ENCODE data around the gene CARD11.

Gene CARD11

DNA sequence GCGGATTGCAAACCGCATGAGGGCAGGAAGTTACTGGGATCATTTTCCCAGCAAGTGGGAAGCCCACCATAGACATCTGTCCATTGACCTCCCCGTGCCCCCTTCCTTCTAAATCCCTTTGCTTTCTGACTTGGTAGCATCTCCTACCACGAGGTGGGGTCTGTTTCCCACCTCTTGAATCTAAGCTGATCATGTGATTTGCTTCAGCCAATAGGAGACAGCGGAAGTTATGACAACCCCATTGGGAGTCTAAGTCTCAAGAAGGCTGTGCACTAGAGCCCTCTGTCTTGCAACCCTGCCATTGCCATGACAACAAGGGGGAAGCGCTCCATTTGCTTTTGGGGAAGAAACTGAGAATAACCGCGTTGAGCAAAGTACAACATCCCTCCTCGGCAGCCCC lies 39.2 kb upstream of the CARD11 start:
- POLR2A ChIA-PET = no interaction called here
- 96% methylated on average over 8 of the region's 9 CpGs for WGBS (ENCODE audit: insufficient coverage)
- no peak overlapping the region for H3K4me3 ChIP-seq (ENCODE audit: control insufficient read depth in 1 of 7, extremely low read depth in 1 of 7, insufficient read depth in 4 of 7, low read depth in 2 of 7, low read length in 6 of 7)

DNA sequence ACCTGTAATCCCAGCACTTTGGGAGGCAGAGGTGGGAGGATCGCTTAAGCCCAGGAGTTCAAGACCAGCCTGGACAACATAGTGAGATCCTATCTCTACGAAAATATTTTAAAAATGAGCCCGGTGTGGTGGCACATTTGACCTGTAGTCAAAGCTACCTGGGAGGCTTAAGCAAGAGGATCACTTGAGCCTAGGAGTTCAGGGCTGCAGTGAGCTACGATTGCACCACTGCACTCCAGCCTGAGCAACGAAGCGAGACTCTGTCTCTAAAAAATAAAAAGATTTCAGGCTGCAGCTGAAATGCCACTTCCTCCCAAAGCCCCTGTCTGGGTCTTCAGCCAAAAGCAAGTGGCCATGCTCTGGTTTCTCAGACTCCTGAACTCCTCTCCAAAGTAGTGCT lies 38.7 kb upstream of the CARD11 start:
- no peaks in the 10 kb centered on the region for H3K4me1 ChIP-seq (ENCODE audit: control extremely low read depth in 1 of 4, control insufficient read depth in 4 of 4, insufficient read depth in 4 of 4, low read length in 3 of 4)
- no peaks in the 10 kb centered on the region for H3K36me3 ChIP-seq (ENCODE audit: control insufficient read depth in 4 of 4, insufficient read depth in 4 of 4, low read length in 3 of 4)
- no peaks in the 10 kb centered on the region for H3K27me3 ChIP-seq (replicated peaks in 2 of 5; ENCODE audit: control insufficient read depth in 4 of 5, insufficient read depth in 5 of 5, low read length in 4 of 5)
- 69% methylated on average over 6 of the region's 6 CpGs for WGBS (ENCODE audit: insufficient coverage)
- POLR2A ChIA-PET = no interaction called here
- CTCF ChIA-PET = interaction anchor here (0.6 to 1.8 kb wide), 5 partner anchors 9 to 130 kb away, joined by 3 to 8 read pairs (median 4); no protein-coding TSS in a partner anchor
- peaks cover 0 to 4% (median 0%) of the 10 kb centered on the region in 5 experiments for H3K9me3 ChIP-seq (ENCODE audit: control extremely low read depth in 1 of 5, control insufficient read depth in 4 of 5, insufficient read depth in 2 of 5, low read depth in 1 of 5, low read length in 4 of 5)
- no peak for DNase-seq
- H3K4me3 ChIP-seq (ENCODE audit: control insufficient read depth in 1 of 7, extremely low read depth in 1 of 7, insufficient read depth in 4 of 7, low read depth in 2 of 7, low read length in 6 of 7) = no peak overlapping the region
- no peak overlapping the region for H3K27ac ChIP-seq (ENCODE audit: insufficient read depth in 1 of 2, low read depth in 1 of 2, low read length in 2 of 2, poor library complexity in 1 of 2, severe bottlenecking in 2 of 2)

More for the DNA sequence above, 39.2 kb upstream of the CARD11 start:
- peak in 2 of 3 donors; percentile 40 to 41 for DNase-seq
- Histone ChIP-seq H3K36me3 (ENCODE audit: control insufficient read depth in 4 of 4, insufficient read depth in 4 of 4, low read length in 3 of 4) (no peaks in the 10 kb centered on the region), H3K9me3 (ENCODE audit: control extremely low read depth in 1 of 5, control insufficient read depth in 4 of 5, insufficient read depth in 2 of 5, low read depth in 1 of 5, low read length in 4 of 5) (peaks cover 0 to 4% (median 0%) of the 10 kb centered on the region in 5 experiments), H3K27ac (ENCODE audit: insufficient read depth in 1 of 2, low read depth in 1 of 2, low read length in 2 of 2, poor library complexity in 1 of 2, severe bottlenecking in 2 of 2) (no peak overlapping the region), H3K27me3 (replicated peaks in 2 of 5; ENCODE audit: control insufficient read depth in 4 of 5, insufficient read depth in 5 of 5, low read length in 4 of 5) (no peaks in the 10 kb centered on the region), H3K4me1 (ENCODE audit: control extremely low read depth in 1 of 4, control insufficient read depth in 4 of 4, insufficient read depth in 4 of 4, low read length in 3 of 4) (no peaks in the 10 kb centered on the region)
- CTCF ChIA-PET = interaction anchor here (0.6 to 2.0 kb wide), 5 partner anchors 8 to 131 kb away, joined by 3 to 8 read pairs (median 5); no protein-coding TSS in a partner anchor

DNA sequence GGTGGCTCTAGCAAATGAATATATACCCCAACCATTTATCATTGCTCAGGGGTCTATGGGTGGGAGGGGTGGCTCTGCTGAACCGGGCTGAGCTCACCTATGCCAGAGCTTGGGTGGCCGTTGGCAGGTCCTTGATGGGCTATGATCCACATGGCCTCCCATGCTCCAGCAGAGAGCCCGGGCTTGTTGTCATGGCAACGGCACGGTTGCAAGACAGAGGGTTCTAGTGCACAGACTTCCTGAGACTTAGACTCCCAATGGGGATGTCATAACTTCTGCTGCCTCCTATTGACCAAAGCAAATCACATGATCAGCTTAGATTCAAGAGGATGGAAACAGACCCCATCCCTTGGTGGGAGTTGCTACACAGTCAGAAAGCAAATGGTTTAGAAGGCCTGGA lies 36.4 kb upstream of the CARD11 start:
- Histone ChIP-seq H3K4me1 (ENCODE audit: control extremely low read depth in 1 of 4, control insufficient read depth in 4 of 4, insufficient read depth in 4 of 4, low read length in 3 of 4) (no peaks in the 10 kb centered on the region), H3K27ac (ENCODE audit: insufficient read depth in 1 of 2, low read depth in 1 of 2, low read length in 2 of 2, poor library complexity in 1 of 2, severe bottlenecking in 2 of 2) (no peak overlapping the region), H3K4me3 (ENCODE audit: control insufficient read depth in 1 of 7, extremely low read depth in 1 of 7, insufficient read depth in 4 of 7, low read depth in 2 of 7, low read length in 6 of 7) (no peak overlapping the region), H3K36me3 (ENCODE audit: control insufficient read depth in 4 of 4, insufficient read depth in 4 of 4, low read length in 3 of 4) (no peaks in the 10 kb centered on the region), H3K9me3 (ENCODE audit: control extremely low read depth in 1 of 5, control insufficient read depth in 4 of 5, insufficient read depth in 2 of 5, low read depth in 1 of 5, low read length in 4 of 5) (peaks cover 0 to 13% (median 0%) of the 10 kb centered on the region in 5 experiments), H3K27me3 (replicated peaks in 2 of 5; ENCODE audit: control insufficient read depth in 4 of 5, insufficient read depth in 5 of 5, low read length in 4 of 5) (no peaks in the 10 kb centered on the region)
- POLR2A ChIA-PET = no interaction called here
- no peak for DNase-seq
- WGBS (ENCODE audit: insufficient coverage) = 72% methylated on average over 5 of the region's 5 CpGs
- CTCF ChIA-PET = interaction anchor here (0.6 kb wide), 1 partner anchor 10 kb away, joined by 3 read pairs; no protein-coding TSS in a partner anchor

DNA sequence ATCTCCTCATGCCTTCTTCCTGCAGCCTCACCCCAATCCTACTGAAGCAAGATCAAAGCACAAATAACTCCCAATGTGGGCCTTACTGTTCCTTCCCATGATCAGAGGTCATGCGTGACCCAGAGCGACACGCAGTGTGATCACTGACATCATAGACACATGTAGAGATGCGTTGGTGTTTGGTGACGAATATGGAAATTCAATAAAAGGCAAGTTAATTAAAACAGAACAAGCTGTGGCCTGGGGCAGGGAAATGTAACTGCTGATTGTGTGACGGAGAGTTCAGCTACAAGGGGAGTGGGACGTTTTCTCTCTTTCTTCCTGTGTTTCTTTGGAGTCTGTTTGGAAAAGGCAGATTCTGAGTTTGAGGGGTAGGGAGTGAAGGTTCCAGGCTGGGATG lies 34.8 kb upstream of the CARD11 start:
- Histone ChIP-seq H3K9me3 (ENCODE audit: control extremely low read depth in 1 of 5, control insufficient read depth in 4 of 5, insufficient read depth in 2 of 5, low read depth in 1 of 5, low read length in 4 of 5) (peaks cover 0 to 13% (median 0%) of the 10 kb centered on the region in 5 experiments), H3K4me3 (ENCODE audit: control insufficient read depth in 1 of 7, extremely low read depth in 1 of 7, insufficient read depth in 4 of 7, low read depth in 2 of 7, low read length in 6 of 7) (no peak overlapping the region), H3K27me3 (replicated peaks in 2 of 5; ENCODE audit: control insufficient read depth in 4 of 5, insufficient read depth in 5 of 5, low read length in 4 of 5) (no peaks in the 10 kb centered on the region), H3K36me3 (ENCODE audit: control insufficient read depth in 4 of 4, insufficient read depth in 4 of 4, low read length in 3 of 4) (no peaks in the 10 kb centered on the region), H3K27ac (ENCODE audit: insufficient read depth in 1 of 2, low read depth in 1 of 2, low read length in 2 of 2, poor library complexity in 1 of 2, severe bottlenecking in 2 of 2) (no peak overlapping the region), H3K4me1 (ENCODE audit: control extremely low read depth in 1 of 4, control insufficient read depth in 4 of 4, insufficient read depth in 4 of 4, low read length in 3 of 4) (no peaks in the 10 kb centered on the region)
- ChIA-PET POLR2A (no interaction called here), CTCF (interaction anchor here (1.0 to 1.3 kb wide), 2 partner anchors 10 to 12 kb away, joined by 4 to 5 read pairs; no protein-coding TSS in a partner anchor)
- no peak for DNase-seq
- WGBS (ENCODE audit: insufficient coverage) = 98% methylated on average over 5 of the region's 7 CpGs

DNA sequence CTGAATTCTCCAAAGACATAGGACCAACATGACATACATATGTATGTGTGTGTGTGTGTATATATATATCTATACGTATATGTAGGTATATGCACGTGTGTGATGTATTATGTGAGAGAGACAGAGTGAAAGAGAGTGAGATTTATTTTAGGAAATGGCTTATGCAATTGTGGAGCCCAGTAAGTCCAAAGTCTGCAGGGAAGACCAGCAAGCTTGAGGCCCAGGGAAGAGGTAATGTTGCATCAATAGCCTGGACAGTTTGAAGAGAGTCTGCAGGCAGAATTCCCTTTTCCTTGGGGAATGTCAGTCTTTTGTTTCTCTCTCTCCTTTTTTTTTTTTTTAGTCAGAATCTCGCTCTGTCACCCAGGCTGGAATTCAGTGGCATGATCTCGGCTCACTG lies 33.0 kb upstream of the CARD11 start:
- no peaks in the 10 kb centered on the region for H3K36me3 ChIP-seq (ENCODE audit: control insufficient read depth in 4 of 4, insufficient read depth in 4 of 4, low read length in 3 of 4)
- 100% methylated on average over 3 of the region's 4 CpGs for WGBS (ENCODE audit: insufficient coverage)
- no peak for DNase-seq
- no peak overlapping the region for H3K4me3 ChIP-seq (ENCODE audit: control insufficient read depth in 1 of 7, extremely low read depth in 1 of 7, insufficient read depth in 4 of 7, low read depth in 2 of 7, low read length in 6 of 7)
- H3K4me1 ChIP-seq (ENCODE audit: control extremely low read depth in 1 of 4, control insufficient read depth in 4 of 4, insufficient read depth in 4 of 4, low read length in 3 of 4) = no peaks in the 10 kb centered on the region
- ChIA-PET POLR2A (no interaction called here), CTCF (interaction anchor here (1.1 kb wide), 2 partner anchors 15 to 212 kb away, joined by 3 read pairs; no protein-coding TSS in a partner anchor)
- no peaks in the 10 kb centered on the region for H3K27me3 ChIP-seq (replicated peaks in 2 of 5; ENCODE audit: control insufficient read depth in 4 of 5, insufficient read depth in 5 of 5, low read length in 4 of 5)
- H3K9me3 ChIP-seq (ENCODE audit: control extremely low read depth in 1 of 5, control insufficient read depth in 4 of 5, insufficient read depth in 2 of 5, low read depth in 1 of 5, low read length in 4 of 5) = peaks cover 0 to 13% (median 0%) of the 10 kb centered on the region in 5 experiments
- H3K27ac ChIP-seq (ENCODE audit: insufficient read depth in 1 of 2, low read depth in 1 of 2, low read length in 2 of 2, poor library complexity in 1 of 2, severe bottlenecking in 2 of 2) = no peak overlapping the region

DNA sequence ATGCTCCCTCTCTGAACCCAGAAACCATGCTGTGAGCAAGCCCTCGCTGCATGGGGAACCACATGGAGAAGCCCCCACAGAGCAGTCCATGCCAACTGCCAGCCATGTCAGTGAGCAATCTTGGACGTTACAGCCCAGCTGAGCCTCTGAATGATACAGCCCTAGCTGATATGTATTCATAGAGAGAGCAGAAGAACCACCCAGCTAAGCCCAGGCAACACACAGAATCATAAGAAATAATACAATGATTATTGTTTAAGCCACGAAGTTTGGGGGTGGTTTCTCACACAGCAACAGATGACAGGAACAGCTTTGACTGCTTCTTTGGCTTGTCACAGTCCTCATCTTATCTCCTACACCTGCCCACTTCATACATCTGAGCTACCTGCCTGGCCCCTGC lies 32.5 kb upstream of the CARD11 start:
- Histone ChIP-seq H3K36me3 (ENCODE audit: control insufficient read depth in 4 of 4, insufficient read depth in 4 of 4, low read length in 3 of 4) (no peaks in the 10 kb centered on the region), H3K4me1 (ENCODE audit: control extremely low read depth in 1 of 4, control insufficient read depth in 4 of 4, insufficient read depth in 4 of 4, low read length in 3 of 4) (no peaks in the 10 kb centered on the region), H3K4me3 (ENCODE audit: control insufficient read depth in 1 of 7, extremely low read depth in 1 of 7, insufficient read depth in 4 of 7, low read depth in 2 of 7, low read length in 6 of 7) (no peak overlapping the region), H3K27ac (ENCODE audit: insufficient read depth in 1 of 2, low read depth in 1 of 2, low read length in 2 of 2, poor library complexity in 1 of 2, severe bottlenecking in 2 of 2) (no peak overlapping the region), H3K9me3 (ENCODE audit: control extremely low read depth in 1 of 5, control insufficient read depth in 4 of 5, insufficient read depth in 2 of 5, low read depth in 1 of 5, low read length in 4 of 5) (peaks cover 0 to 13% (median 1%) of the 10 kb centered on the region in 5 experiments), H3K27me3 (replicated peaks in 2 of 5; ENCODE audit: control insufficient read depth in 4 of 5, insufficient read depth in 5 of 5, low read length in 4 of 5) (no peaks in the 10 kb centered on the region)
- DNase-seq = no peak
- 80% methylated on average over 1 of the region's 3 CpGs for WGBS (ENCODE audit: insufficient coverage)
- POLR2A ChIA-PET = no interaction called here
- CTCF ChIA-PET = interaction anchor here (0.7 to 1.1 kb wide), 2 partner anchors 11 to 212 kb away, joined by 3 read pairs; no protein-coding TSS in a partner anchor

DNA sequence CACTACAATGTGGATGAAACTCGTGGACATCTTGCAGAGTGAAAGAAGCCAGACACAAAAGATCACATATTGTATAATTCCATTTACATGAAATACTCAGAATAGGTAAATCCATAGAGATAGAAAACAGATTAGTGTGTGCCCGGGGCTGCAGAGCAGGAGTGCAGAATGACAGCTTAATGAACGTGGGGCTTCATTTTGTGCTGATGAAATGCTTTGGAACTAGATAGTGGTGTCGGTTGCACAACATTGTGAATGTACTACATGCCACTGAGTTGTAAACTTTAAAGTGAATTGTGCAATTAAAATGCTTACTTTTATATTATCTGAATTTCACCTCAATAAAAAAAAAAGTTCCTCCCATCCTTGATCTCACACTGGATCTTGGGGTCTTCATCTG lies 31.8 kb upstream of the CARD11 start:
- WGBS (ENCODE audit: insufficient coverage) = 100% methylated on average over 2 of the region's 4 CpGs
- no peaks in the 10 kb centered on the region for H3K36me3 ChIP-seq (ENCODE audit: control insufficient read depth in 4 of 4, insufficient read depth in 4 of 4, low read length in 3 of 4)
- DNase-seq = no peak
- CTCF ChIA-PET = interaction anchor here (1.4 kb wide), 1 partner anchor 15 kb away, joined by 4 read pairs; no protein-coding TSS in a partner anchor
- peaks cover 0 to 15% (median 3%) of the 10 kb centered on the region in 5 experiments for H3K9me3 ChIP-seq (ENCODE audit: control extremely low read depth in 1 of 5, control insufficient read depth in 4 of 5, insufficient read depth in 2 of 5, low read depth in 1 of 5, low read length in 4 of 5)
- no peaks in the 10 kb centered on the region for H3K4me1 ChIP-seq (ENCODE audit: control extremely low read depth in 1 of 4, control insufficient read depth in 4 of 4, insufficient read depth in 4 of 4, low read length in 3 of 4)
- H3K4me3 ChIP-seq (ENCODE audit: control insufficient read depth in 1 of 7, extremely low read depth in 1 of 7, insufficient read depth in 4 of 7, low read depth in 2 of 7, low read length in 6 of 7) = no peak overlapping the region
- H3K27ac ChIP-seq (ENCODE audit: insufficient read depth in 1 of 2, low read depth in 1 of 2, low read length in 2 of 2, poor library complexity in 1 of 2, severe bottlenecking in 2 of 2) = no peak overlapping the region
- no peaks in the 10 kb centered on the region for H3K27me3 ChIP-seq (replicated peaks in 2 of 5; ENCODE audit: control insufficient read depth in 4 of 5, insufficient read depth in 5 of 5, low read length in 4 of 5)
- POLR2A ChIA-PET = no interaction called here

Data from common myeloid progenitor, CD34-positive (primary cell).